UCSD-AML1 (cell line): ENCODE results near the gene NDUFS2.
"Not testable (repeated sequence)": the region's sequence is repeated elsewhere in the genome, so short reads cannot be mapped to it uniquely, and the experiment has no call there.

Experiments
- DNase-seq: peaks from one replicate; lab custom pipeline; 2025; ENCODE audit not compliant: unreplicated experiment; lab: John Stamatoyannopoulos, UW

The NDUFS2 gene

DNA sequence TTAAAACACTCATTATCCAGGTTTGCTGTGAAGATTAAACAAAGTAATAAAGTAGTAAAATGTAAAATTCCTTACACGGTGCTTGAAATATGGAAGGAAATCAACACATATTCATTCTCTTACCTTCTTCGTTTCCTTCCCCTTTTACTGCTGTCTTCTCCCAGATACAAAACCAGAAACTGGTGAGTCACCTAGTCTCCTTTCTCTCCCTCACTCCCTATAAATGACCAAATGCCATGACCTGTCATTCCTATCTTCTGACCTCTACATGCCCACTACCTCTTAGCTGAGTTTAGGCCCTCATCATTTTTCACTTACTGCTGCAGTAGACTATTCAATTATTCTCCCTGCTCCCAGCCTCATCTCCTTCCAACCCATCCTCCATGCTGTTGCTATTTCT lies 40.1 kb downstream of the NDUFS2 start:
- DNase-seq = no peak

DNA sequence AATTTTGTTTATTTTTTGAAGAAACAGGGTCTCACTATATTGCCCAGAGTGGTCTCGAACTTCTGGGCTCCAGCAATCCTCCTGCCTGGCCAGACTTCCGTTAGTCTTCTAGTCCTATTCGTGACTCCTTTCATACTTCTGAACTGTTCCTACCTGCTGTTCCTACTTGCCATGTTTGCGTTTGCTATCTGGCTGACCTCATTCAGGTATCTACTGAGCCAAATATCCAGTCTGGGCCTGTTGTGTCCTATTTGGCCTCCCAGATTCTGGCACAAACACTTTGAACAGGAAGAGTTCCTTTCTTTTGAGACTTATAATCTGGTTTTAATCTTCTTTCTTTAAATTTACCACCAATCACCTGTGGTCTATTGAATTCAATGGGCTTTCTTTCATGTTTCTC lies 42.7 kb downstream of the NDUFS2 start:
- no peak for DNase-seq

DNA sequence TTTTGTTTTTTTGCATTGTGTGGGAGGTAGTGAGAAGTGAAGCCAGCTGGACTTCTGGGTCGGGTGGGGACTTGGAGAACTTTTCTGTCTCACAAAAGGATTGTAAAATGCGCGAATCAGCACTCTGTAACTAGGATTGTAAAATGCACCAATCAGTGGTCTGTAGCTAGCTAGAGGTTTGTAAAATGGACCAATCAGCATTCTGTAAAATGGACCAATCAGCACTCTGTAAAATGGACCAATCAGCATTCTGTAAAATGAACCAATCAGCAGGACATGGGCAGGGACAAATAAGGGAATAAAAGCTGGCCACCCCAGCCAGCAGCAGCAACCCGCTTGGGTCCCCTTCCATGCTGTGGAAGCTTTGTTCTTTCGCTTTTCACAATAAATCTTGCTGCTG lies 47.9 kb downstream of the NDUFS2 start:
- not testable (repeated sequence) for DNase-seq

DNA sequence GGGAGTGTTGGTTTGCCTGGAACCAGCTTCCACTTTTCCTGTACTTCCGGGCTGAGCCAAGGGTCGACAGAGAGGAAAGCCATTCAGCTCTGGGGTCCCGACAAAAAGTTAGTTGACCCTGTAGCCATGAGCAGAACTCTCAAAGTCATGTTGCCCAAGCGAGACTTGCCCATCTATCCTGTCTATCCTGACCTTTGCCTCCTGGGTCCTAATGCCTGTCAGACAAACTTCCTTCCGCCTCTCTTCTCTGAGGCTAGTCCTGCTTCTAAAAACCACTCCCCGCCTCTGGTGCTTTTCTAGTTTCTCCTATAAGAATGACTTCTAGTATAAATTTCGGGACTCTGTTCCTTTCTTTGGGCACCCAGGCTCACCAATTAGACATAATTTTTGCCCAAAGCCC lies 48.7 kb downstream of the NDUFS2 start:
- no peak for DNase-seq

DNA sequence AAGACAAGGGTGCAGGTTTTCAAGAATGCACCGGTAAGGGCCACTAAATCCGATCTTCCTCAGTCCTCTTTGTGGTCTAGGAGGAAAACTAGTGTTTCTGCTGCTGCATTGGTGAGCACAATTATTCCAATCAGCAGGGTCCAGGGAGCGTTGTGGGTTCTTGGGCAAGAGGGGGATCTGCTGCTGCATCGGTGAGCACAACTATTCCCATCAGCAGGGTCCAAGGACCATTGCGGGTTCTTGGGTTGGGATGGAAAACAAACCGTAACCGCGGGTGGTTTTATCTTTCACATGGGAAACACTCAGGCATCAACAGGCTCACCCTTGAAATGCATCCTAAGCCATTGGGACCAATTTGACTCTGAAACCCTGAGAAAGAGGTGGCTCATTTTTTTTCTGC lies 49.4 kb downstream of the NDUFS2 start:
- no peak for DNase-seq

DNA sequence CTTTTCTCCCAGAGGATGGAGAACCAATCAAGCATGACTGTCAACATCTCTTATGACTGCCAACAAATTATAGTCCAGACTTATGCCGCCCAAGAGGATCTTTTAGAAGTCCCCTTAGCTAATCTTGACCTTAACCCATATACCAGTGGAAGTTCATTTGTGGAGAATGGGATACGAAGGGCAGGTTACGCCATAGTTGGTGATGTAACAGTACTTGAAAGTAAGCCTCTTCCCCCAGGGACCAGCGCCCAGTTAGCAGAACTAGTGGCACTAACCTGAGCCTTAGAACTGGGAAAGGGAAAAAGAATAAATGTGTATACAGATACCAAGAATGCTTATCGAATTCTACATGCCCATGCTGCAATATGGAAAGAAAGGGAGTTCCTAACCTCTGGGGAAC lies 53.1 kb downstream of the NDUFS2 start:
- DNase-seq = not testable (repeated sequence)

DNA sequence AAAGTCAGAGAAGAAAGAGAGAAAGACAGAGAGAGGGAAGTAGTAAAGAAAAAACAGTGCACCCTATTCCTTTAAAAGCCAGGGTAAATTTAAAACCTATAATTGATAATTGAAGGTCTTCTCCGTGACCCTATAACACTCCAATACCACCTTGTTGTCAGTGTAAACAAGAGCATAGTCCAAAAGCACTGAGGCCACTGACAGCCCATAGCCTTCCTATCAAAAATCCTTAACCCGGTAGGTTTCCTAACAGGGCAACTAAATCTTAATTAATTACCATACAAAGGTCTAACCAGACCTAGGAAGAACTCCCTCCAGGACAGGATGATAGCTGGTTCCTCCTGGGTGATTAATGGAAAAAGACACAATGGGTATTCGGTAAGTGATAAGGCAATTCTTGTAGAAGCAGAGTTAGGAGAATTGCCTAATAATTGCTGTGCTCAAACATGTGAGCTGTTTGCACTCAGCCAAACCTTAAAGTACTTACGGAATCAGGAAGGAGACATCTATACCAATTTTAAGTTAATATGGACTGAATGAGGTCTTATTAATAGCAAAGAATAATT lies 53.9 kb downstream of the NDUFS2 start:
- DNase-seq = not testable (repeated sequence)

DNA sequence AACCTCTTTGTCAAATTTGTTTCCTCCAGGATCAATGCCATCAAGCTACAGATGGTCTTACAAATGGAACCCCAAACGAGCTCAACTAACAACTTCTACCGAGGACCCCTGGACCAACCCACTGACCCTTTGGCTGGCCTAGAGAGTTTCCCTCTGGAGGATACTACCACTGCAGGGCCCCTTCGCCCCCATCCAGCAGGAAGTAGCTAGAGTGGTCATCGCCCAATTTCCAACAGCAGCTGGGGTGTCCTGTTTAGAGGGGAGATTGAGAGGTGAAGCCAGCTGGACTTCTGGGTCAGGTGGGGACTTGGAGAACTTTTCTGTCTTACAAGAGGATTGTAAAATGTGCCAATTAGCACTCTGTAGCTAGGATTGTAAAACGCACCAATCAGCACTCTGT lies 54.9 kb downstream of the NDUFS2 start:
- DNase-seq = not testable (repeated sequence)

DNA sequence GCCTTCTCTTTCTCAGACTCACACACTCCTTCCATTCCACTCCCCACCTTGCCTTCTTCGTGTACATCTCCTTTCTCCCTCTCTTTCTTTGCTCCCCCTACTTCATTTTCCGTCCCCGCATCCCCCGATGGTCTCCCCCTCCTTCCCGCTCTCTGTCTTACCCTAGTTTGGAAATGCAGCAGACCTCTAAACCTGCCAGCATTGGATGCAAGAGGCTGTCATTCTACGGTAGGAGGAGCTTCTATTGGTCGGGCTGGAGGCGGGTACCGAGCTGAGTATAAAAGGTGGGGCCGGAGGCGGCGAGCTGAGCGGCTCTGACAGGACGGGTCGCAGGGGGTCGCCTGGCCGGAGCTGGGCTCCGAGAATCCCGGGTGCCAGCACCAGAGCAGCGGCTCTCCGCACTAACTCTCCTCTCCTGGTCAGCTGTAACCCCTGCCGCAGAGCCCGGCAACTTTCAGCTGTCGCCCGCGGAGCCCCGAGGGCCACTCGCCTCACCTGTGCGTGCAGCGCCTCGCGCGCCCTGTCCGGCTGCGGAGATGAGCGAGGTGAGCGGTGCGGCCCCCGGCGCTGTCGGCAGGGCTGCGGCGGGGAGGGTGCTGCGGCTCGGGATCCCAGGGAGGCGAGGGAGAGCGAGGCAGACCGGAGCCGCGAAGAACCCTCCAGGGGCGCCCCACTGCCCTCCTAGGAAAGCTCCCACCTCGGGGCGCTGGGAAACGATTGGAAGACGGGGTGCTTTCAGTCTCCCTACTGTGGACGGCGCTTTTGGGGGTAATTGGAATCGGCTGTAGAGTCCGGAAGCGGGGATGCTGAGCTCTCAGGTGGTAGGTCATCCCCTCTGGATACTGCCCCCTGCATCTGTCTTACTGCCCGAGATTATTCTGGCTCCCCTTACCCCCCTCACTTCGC lies 56.5 kb downstream of the NDUFS2 start, which contains the start of gene PCP4L1:
TSS of gene PCP4L1 (plus strand) at position 307 of the 906 bp plus-strand sequence. CDS start at position 537, 230 bp downstream.
- DNase-seq = no peak

DNA sequence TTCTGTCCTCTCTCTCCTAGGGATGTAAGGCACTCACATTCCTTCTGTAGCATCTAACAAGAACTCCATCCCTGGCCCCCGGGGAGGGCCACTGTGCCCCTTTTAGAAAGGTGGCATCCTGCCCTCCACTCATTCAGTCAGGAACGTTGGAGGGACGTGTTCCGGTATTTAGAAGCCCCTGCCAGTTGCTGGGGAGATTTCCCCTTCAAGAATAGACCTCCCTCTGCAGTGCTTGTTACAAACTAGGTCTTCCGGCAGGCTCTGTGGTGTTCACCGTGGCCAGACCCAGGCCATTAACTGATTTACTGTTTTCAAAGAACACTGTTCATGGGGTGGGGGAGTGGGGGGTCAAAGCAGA lies 57.2 kb downstream of the NDUFS2 start:
- DNase-seq = no peak

DNA sequence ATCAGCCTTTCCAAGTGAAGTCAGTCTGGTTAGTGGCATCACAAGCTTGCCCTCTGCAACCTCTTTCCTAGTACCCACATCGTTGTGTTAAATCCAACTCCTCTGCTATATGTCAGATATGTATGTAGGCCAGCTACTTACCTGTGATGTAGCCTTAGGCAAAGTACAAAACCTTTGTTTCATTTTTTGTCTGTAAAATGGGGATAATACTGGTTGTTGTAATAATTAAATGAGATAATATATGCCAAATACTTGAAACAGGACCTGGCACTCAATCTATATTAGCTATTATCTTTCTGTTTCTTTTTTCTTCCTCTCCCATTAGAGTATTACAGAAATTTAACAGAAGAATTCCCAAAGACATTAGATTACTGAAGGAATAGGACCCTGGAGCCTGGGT lies 57.6 kb downstream of the NDUFS2 start:
- DNase-seq = no peak

DNA sequence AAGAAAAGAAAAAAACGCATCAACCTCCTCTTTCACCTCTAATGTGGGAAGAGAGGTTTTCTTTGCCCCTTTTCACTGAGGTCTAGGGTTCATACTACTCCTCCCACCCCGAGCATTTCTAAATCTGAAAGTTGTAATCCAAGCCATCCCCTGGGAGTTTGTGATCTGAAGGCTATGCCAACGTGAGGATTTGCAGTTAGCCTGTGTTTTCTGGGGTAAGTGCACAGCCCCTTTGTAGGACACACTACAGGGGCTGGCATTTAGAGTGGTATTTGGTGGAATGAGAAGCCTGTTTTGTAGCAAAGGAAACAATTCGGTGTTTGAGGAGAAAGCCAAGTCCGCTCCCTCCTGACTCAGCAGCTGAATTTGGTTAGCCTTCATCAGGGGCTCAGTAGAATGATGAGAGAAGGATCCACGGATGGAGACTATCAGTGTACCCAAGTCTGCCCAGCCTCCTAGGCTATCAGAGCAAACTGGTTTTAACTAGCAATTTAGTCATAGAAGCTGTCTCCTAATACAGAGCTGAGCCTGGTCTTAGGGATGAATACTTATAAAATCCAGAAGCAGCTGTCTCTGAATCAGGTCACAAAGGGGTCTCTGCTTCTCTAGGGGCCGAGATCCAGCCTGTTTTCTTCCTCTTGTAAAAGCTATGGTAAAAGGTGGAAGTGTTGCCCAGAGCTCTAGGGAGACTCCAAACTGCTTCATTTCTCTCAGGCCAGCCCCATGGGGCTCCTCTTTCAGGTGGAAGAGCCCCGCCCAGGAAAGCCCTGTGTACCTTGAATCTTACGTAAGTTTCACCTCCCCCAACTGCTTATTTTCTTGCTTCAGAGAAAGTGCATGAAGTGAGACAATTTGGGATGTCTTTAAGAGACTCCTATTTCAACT lies 58.5 kb downstream of the NDUFS2 start:
- DNase-seq = no peak

DNA sequence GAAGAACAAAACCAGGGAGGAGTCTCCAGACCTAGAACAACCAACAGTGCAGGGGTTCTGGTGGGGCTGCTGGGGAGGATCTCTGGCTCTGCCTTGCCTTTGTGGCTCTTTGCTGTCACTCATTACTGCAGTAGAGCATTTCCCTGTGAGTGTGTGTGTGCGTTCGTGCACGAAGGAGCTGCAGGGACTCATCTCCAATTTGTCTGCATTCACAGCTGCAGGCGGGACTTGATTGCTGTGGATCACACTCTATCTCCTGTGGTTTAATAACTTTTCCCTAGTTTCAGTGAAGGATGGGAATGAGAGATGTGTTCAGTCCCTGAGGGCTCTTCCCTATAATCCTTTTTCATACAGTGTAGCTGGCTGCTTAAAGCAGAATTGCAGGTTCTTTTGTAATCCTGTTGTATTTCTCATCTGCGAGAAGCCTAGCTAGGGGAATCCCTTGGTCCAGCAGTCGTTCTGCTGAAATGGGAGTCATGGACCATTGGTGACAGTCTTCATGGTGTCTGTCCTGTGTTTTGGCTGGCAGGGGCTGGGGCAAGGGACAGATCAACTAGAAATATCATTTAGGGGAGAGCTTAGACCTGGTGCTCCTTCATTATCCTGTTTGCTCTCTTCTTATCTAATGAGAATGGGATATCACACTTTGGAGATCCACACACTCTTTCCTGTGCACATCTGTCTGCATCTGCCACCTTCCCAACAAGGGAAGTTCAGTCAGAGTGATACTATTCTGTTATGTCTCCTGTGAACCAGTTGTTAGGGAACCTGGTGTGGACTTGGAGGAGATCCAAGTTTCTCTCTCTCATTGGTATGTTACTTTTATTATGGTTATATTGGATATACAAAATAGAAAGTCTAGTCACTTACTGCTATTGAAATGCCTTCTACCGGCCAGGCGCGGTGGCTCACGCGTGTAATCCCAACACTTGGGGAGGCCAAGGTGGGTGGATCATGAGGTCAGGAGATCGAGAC lies 59.4 kb downstream of the NDUFS2 start:
- no peak for DNase-seq
